ENCODE data around the gene GALNT3. TPM values are rescaled to one million over a fixed set of nuclear protein-coding genes. Genes with fewer than 3 reads are reported as not detected.

GALNT3 gene
- total RNA-seq, 1 experiment from 2014 or later = 17.2 TPM

GRCh38 chr2:165825041-165825440 is 31.0 kb upstream of the GALNT3 start:
- ChIA-PET CTCF (no interaction called here), POLR2A (no interaction called here)
- Histone ChIP-seq H3K9me3 (no peaks in the 10 kb centered on the region), H3K27me3 (replicated peaks; ENCODE audit: control insufficient read depth, insufficient read depth, low read length) (no peaks in the 10 kb centered on the region), H3K4me1 (no peaks in the 10 kb centered on the region), H3K4me3 (ENCODE audit: low read depth, low read length) (no peak overlapping the region), H3K36me3 (ENCODE audit: control insufficient read depth, insufficient read depth, low read length) (no peaks in the 10 kb centered on the region)
- H3K27me3 Mint-ChIP-seq (ENCODE audit: insufficient read depth, unreplicated experiment) = peaks cover 4% of the 10 kb centered on the region
- no peaks in the 10 kb centered on the region for H3K9me3 Mint-ChIP-seq (ENCODE audit: unreplicated experiment)
- H3K27ac Mint-ChIP-seq (ENCODE audit: unreplicated experiment) = no peak overlapping the region
- no peak overlapping the region for H3K4me3 Mint-ChIP-seq (ENCODE audit: unreplicated experiment)
- no peaks in the 10 kb centered on the region for H3K36me3 Mint-ChIP-seq (ENCODE audit: insufficient read depth, unreplicated experiment)
- H3K4me1 Mint-ChIP-seq (ENCODE audit: low read depth, unreplicated experiment) = no peaks in the 10 kb centered on the region
- intact Hi-C loops (cut with micrococcal nuclease; ENCODE audit: unreplicated experiment) = no loop called here
- no peak for TF ChIP-seq CTCF (IDR thresholded peaks at IDR 0.05; ENCODE audit: insufficient read depth in 1 of 2, low read depth in 1 of 2, low read length in 1 of 2, severe bottlenecking in 1 of 2, unreplicated experiment in 1 of 2)
- BruUV-seq (replicated peaks) = no TSS peak
- no peak for DNase-seq

DNA sequence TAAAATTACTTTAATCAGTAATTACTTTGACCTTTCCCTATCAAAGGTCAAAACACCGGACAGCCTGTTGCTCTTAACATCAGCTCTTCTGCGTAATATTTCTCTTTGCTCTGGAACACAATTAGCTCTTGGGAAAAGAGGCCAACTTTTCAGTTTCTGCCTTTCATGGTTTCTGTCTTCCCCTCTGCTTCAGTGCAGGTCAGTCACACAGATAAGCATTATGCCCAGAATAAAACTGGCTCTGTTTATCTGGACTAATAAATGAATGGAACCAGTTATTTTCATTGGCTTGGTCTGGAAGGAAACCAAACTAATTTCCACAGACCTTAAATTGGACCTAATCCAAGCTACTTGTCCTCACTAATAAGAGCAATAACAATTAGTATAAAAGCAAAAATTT is 26.2 kb upstream of the GALNT3 start:
- no peak for DNase-seq
- ChIA-PET POLR2A (no interaction called here), CTCF (no interaction called here)
- H3K4me1 Mint-ChIP-seq (ENCODE audit: low read depth, unreplicated experiment) = peaks cover 14% of the 10 kb centered on the region
- no peaks in the 10 kb centered on the region for H3K36me3 Mint-ChIP-seq (ENCODE audit: insufficient read depth, unreplicated experiment)
- no TSS peak for BruUV-seq (replicated peaks)
- peaks cover 4% of the 10 kb centered on the region for H3K27me3 Mint-ChIP-seq (ENCODE audit: insufficient read depth, unreplicated experiment)
- Histone ChIP-seq H3K4me1 (no peaks in the 10 kb centered on the region), H3K4me3 (ENCODE audit: low read depth, low read length) (no peak overlapping the region), H3K27me3 (replicated peaks; ENCODE audit: control insufficient read depth, insufficient read depth, low read length) (no peaks in the 10 kb centered on the region), H3K9me3 (no peaks in the 10 kb centered on the region), H3K36me3 (ENCODE audit: control insufficient read depth, insufficient read depth, low read length) (no peaks in the 10 kb centered on the region)
- no peak for TF ChIP-seq CTCF (IDR thresholded peaks at IDR 0.05; ENCODE audit: insufficient read depth in 1 of 2, low read depth in 1 of 2, low read length in 1 of 2, severe bottlenecking in 1 of 2, unreplicated experiment in 1 of 2)
- H3K27ac Mint-ChIP-seq (ENCODE audit: unreplicated experiment) = no peak overlapping the region
- no peak overlapping the region for H3K4me3 Mint-ChIP-seq (ENCODE audit: unreplicated experiment)
- intact Hi-C loops (cut with micrococcal nuclease; ENCODE audit: unreplicated experiment) = no loop called here
- no peaks in the 10 kb centered on the region for H3K9me3 Mint-ChIP-seq (ENCODE audit: unreplicated experiment)

- Histone ChIP-seq H3K4me3 (ENCODE audit: low read depth, low read length) (no peak overlapping the region), H3K27me3 (replicated peaks; ENCODE audit: control insufficient read depth, insufficient read depth, low read length) (no peaks in the 10 kb centered on the region), H3K36me3 (ENCODE audit: control insufficient read depth, insufficient read depth, low read length) (no peaks in the 10 kb centered on the region), H3K4me1 (no peaks in the 10 kb centered on the region), H3K9me3 (no peaks in the 10 kb centered on the region)
- Mint-ChIP-seq H3K9me3 (ENCODE audit: unreplicated experiment) (no peaks in the 10 kb centered on the region), H3K4me1 (ENCODE audit: low read depth, unreplicated experiment) (peaks cover 14% of the 10 kb centered on the region), H3K4me3 (ENCODE audit: unreplicated experiment) (no peak overlapping the region), H3K36me3 (ENCODE audit: insufficient read depth, unreplicated experiment) (no peaks in the 10 kb centered on the region), H3K27ac (ENCODE audit: unreplicated experiment) (no peak overlapping the region), H3K27me3 (ENCODE audit: insufficient read depth, unreplicated experiment) (peaks cover 4% of the 10 kb centered on the region)
- CTCF ChIA-PET = no interaction called here
- no peak for DNase-seq
- POLR2A ChIA-PET = no interaction called here
- TF ChIP-seq CTCF (IDR thresholded peaks at IDR 0.05; ENCODE audit: insufficient read depth in 1 of 2, low read depth in 1 of 2, low read length in 1 of 2, severe bottlenecking in 1 of 2, unreplicated experiment in 1 of 2) = no peak
- intact Hi-C loops (cut with micrococcal nuclease; ENCODE audit: unreplicated experiment) = no loop called here
- no TSS peak for BruUV-seq (replicated peaks)
Observed at GRCh38 chr2:165818920-165819319, 24.9 kb upstream of the GALNT3 start.
